ENCODE data around the gene QSER1.

GRCh38 chr11:32920570-32920969 lies 28.0 kb downstream of the QSER1 start:
- TF ChIP-seq POLR2A (IDR thresholded peaks at IDR 0.05) (no peak), EP300 (IDR thresholded peaks at IDR 0.05) (no peak)
